Endothelial cell of umbilical vein (primary cell): Measurements from ENCODE around the gene IL6ST. TPM values are rescaled to one million over a fixed set of nuclear protein-coding genes. Genes with fewer than 3 reads are reported as not detected.

Experiments used
- BruUV-seq: library from RNA; stranded (reverse); fragments of 400-500 nt; replicated peaks from 2 replicates; lab custom pipeline; 2021; lab: Mats Ljungman, UMichigan
- CTCF ChIA-PET: fragments of 300-600, 350-600 bp; sonication (Branson Sonifier 250); formaldehyde crosslinking; loops from one replicate; lab custom pipeline; 2021; ENCODE audit warnings: antibody characterized with exemption, inconsistent platforms; lab: Charles Lee
- POLR2A ChIA-PET: fragments of 300-600, 350-600 bp; sonication (Branson Sonifier 250); formaldehyde crosslinking; loops from one replicate; lab custom pipeline; 2021; ENCODE audit warnings: antibody characterized with exemption, inconsistent platforms; lab: Charles Lee
- DNase-seq: peaks from one replicate; pipeline ENCODE4 v3.0.0-alpha.2; 2011; ENCODE audit warnings: low read depth, low spot score
- FAIRE-seq: peaks from 2 replicates; lab custom pipeline; 2011; peaks lifted over from hg19 to GRCh38; lab: Jason Lieb, UNC
- H2AFZ ChIP-seq: 2 replicates; pipeline ENCODE4 v1.6.0; 2012; ENCODE audit warnings: low read depth, low read length, control low read depth, inconsistent platforms
- H3K27ac ChIP-seq: 2 replicates; pipeline ENCODE4 v1.5.1; 2011; ENCODE audit warnings: low read depth, mild to moderate bottlenecking, control low read depth, low read length, moderate library complexity; ENCODE audit not compliant: insufficient read depth
- H3K27me3 ChIP-seq, 2 experiments: 2 replicates each; pipeline versions ENCODE4 v1.6.0 to v1.6.1; 2011; ENCODE audit warnings: low read length in 2 of 2, mixed read lengths in 1 of 2; ENCODE audit not compliant: control insufficient read depth in 2 of 2, insufficient read depth in 2 of 2
- H3K36me3 ChIP-seq, 2 experiments: 2 replicates in 1 of 2; 3 replicates in 1 of 2; pipeline ENCODE4 v1.5.1; 2011; ENCODE audit warnings: low read length in 2 of 2, mild to moderate bottlenecking in 1 of 2, moderate library complexity in 1 of 2; ENCODE audit not compliant: control insufficient read depth in 2 of 2, insufficient read depth in 2 of 2; ENCODE audit errors: extremely low read depth in 1 of 2
- H3K4me1 ChIP-seq: 3 replicates; pipeline ENCODE4 v1.5.1; 2011; ENCODE audit warnings: mild to moderate bottlenecking, low read length; ENCODE audit not compliant: control insufficient read depth, insufficient read depth; ENCODE audit errors: extremely low read depth
- H3K4me2 ChIP-seq: 2 replicates; pipeline ENCODE4 v1.6.1; 2011; ENCODE audit warnings: low read length, control low read depth, mixed read lengths; ENCODE audit not compliant: insufficient read depth
- H3K4me3 ChIP-seq, 3 experiments: fragments of 200-600 bp in 1 of 3; sonication (generic), shearing (Covaris generic) in 1 of 3; replicated peaks in 1 of 3; 2 replicates each; pipeline ENCODE4 v1.5.1; 2011 to 2016; ENCODE audit warnings: control low read depth in 3 of 3, low read length in 3 of 3, mild to moderate bottlenecking in 2 of 3, inconsistent platforms in 1 of 3, low read depth in 1 of 3, moderate library complexity in 1 of 3; ENCODE audit not compliant: insufficient read depth in 1 of 3
- H3K79me2 ChIP-seq: 2 replicates; pipeline ENCODE4 v1.6.0; 2012; ENCODE audit warnings: low read length, inconsistent platforms; ENCODE audit not compliant: control insufficient read depth, insufficient read depth
- H3K9ac ChIP-seq: replicated peaks from 2 replicates; pipeline ENCODE3; 2011; ENCODE audit warnings: low read length, control low read depth; ENCODE audit not compliant: insufficient read depth; ENCODE audit errors: extremely low read depth
- H3K9me1 ChIP-seq: replicated peaks from 3 replicates; pipeline ENCODE4 v1.6.0; 2011; ENCODE audit warnings: mild to moderate bottlenecking, low read length; ENCODE audit not compliant: control insufficient read depth, insufficient read depth; ENCODE audit errors: extremely low read depth
- H3K9me3 ChIP-seq: replicated peaks from 2 replicates; pipeline ENCODE4 v1.5.1; 2012; ENCODE audit warnings: low read length, inconsistent platforms; ENCODE audit not compliant: control insufficient read depth, insufficient read depth
- H4K20me1 ChIP-seq: replicated peaks from 2 replicates; pipeline ENCODE3; 2011; ENCODE audit warnings: mild to moderate bottlenecking, low read length; ENCODE audit not compliant: control insufficient read depth, insufficient read depth; ENCODE audit errors: extremely low read depth
- CTCF ChIP-seq, 2 donors: IDR thresholded peaks; 1 replicate in 1 of 2; 2 replicates in 1 of 2; pipeline ENCODE4 v1.5.1; 2011; ENCODE audit warnings: low read length in 2 of 2, mild to moderate bottlenecking in 2 of 2, moderate library complexity in 2 of 2, control low read depth in 1 of 2, inconsistent platforms in 1 of 2, low read depth in 1 of 2; ENCODE audit not compliant: insufficient read depth in 1 of 2; ENCODE audit errors: extremely low read depth in 1 of 2
- EZH2 ChIP-seq: IDR thresholded peaks from 2 replicates; pipeline ENCODE4 v1.6.1; 2012; ENCODE audit warnings: borderline replicate concordance, low read depth, mild to moderate bottlenecking, moderate library complexity, low read length, inconsistent platforms; ENCODE audit not compliant: severe bottlenecking
- FOS ChIP-seq: IDR thresholded peaks from 2 replicates; pipeline ENCODE4 v1.6.1; 2011; ENCODE audit warnings: mild to moderate bottlenecking, low read length, moderate library complexity, borderline replicate concordance; ENCODE audit not compliant: insufficient read depth
- GATA2 ChIP-seq: IDR thresholded peaks from 2 replicates; pipeline ENCODE4 v1.7.0; 2011; ENCODE audit warnings: low read depth, mild to moderate bottlenecking, moderate library complexity, mixed read lengths, low read length; ENCODE audit not compliant: insufficient read length, insufficient read depth
- JUN ChIP-seq: IDR thresholded peaks from 2 replicates; pipeline ENCODE4 v1.6.1; 2011; ENCODE audit warnings: borderline replicate concordance, low read depth; ENCODE audit not compliant: insufficient read length, insufficient read depth
- MAX ChIP-seq: IDR thresholded peaks from 2 replicates; pipeline ENCODE4 v1.6.1; 2011; ENCODE audit not compliant: insufficient read depth, insufficient read length
- MYC ChIP-seq: IDR thresholded peaks from one replicate; pipeline ENCODE4 v1.6.1; 2011; ENCODE audit warnings: mild to moderate bottlenecking, low read depth, low read length
- POLR2A ChIP-seq: IDR thresholded peaks from 2 replicates; pipeline ENCODE4 v1.6.1; 2012; ENCODE audit warnings: low read depth, mild to moderate bottlenecking, control low read depth, low read length
- POLR2AphosphoS5 ChIP-seq: IDR thresholded peaks from 2 replicates; pipeline ENCODE4 v1.6.1; 2012; ENCODE audit warnings: low read depth, mild to moderate bottlenecking, control low read depth, low read length, moderate library complexity; ENCODE audit not compliant: insufficient read depth
- dilution Hi-C: fragments of 300-500 bp; cut with MboI; formaldehyde crosslinking; loops from one replicate; pipeline ENCODE4 v1.15.0; 2019; ENCODE audit warnings: low sequenced_read_pairs; ENCODE audit not compliant: extremely low pct_ligation_motif_present
- intact Hi-C: fragments of 100-400 bp; cut with micrococcal nuclease; formaldehyde crosslinking; loops from one replicate; pipeline ENCODE4 v1.10.0; 2022
- polyA plus RNA-seq, 4 experiments: library from polyadenylated mRNA; depleted of rRNA in 3 of 4; stranded (reverse) in 3 of 4; unstranded in 1 of 4; fragments of >200 nt; gene quantifications; 2 replicates each; pipeline versions ENCODE4 v1.2.1 to v1.2.3, GENCODE V29; 2011 to 2012; ENCODE audit warnings: missing spikeins in 1 of 4
- total RNA-seq: library from RNA; stranded (reverse); gene quantifications from 2 replicates; pipeline ENCODE4 v1.2.3, GENCODE V29; 2021

Gene IL6ST
- total and polyA plus RNA-seq, 2 donors (not counting 3 experiments of a cell fraction or from before 2014, with no cell fraction given), result 135 to 345 TPM

- ChIA-PET POLR2A (no interaction called here), CTCF (interaction anchor here (0.6 to 2.1 kb wide), 10 partner anchors 9 to 573 kb away, joined by 3 to 11 read pairs (median 4); no protein-coding TSS in a partner anchor)
- intact Hi-C loops, result no loop called here
- no TSS peak for BruUV-seq
- Histone ChIP-seq H3K4me3 (no peak overlapping the region), H3K27ac (no peak overlapping the region), H4K20me1 (no peaks in the 10 kb centered on the region), H3K36me3 (no peaks in the 10 kb centered on the region), H3K9me1 (no peaks in the 10 kb centered on the region), H3K27me3 (no peaks in the 10 kb centered on the region), H3K4me2 (no peak overlapping the region), H3K9ac (no peak overlapping the region), H3K4me1 (no peaks in the 10 kb centered on the region), H3K9me3 (no peaks in the 10 kb centered on the region), H3K79me2 (no peaks in the 10 kb centered on the region), H2AFZ (no peak overlapping the region)
- TF ChIP-seq MAX, result no peak
- no peak for TF ChIP-seq POLR2AphosphoS5
- TF ChIP-seq FOS, result no peak
- TF ChIP-seq EZH2, result no peak
- no peak for TF ChIP-seq CTCF (IDR thresholded peaks at IDR 0.05; ENCODE audit: extremely low read depth in 1 of 2, insufficient read depth in 1 of 2, low read depth in 1 of 2, low read length in 2 of 2)
- TF ChIP-seq GATA2, result no peak
- TF ChIP-seq MYC, result no peak
- TF ChIP-seq JUN, result no peak
- TF ChIP-seq POLR2A, result no peak
- DNase-seq (no peak), FAIRE-seq (no peak)
- dilution Hi-C loops, result no loop called here
Observed at GRCh38 chr5:55911784-55912653, 82.7 kb downstream of the IL6ST start.
